ENCODE measurements around the gene TMEM52. TPM values are rescaled to one million over a fixed set of nuclear protein-coding genes. Genes with fewer than 3 reads are reported as not detected.

The TMEM52 gene
- total RNA-seq, 5 donors from 2014 or later (not counting 1 experiment from before 2014, with no cell fraction given): 0.28 to 0.93 (median 0.69) TPM; not detected in 2

DNA sequence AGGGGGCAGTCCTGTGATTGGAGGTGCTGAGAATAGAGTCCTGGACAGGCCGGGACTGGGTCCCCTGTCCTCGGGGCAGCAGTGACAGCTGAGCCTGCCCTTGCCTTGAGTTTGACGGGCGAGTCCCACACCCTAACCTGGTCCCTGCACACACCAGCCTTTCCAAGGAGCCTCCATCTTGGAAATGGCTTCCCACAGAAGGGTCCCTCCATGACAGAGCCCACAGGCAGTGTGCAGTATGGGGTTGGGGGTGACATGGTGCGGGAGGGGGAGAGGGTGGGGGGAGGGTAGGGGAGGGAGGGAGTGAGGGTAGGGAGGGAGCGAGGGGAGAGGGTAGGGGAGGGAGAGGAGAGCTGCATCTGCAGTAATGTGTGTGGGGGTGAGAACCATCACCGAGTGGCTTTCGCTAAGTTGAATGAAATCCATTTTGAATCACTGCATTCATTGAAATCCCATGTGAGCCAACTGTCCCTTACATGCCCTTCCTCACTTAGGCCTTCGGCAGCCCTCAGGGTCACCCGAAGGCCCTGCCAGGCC lies 10.1 kb upstream of the TMEM52 start:
- Histone ChIP-seq H3K27me3 (replicated peaks in 1 of 2; ENCODE audit: control insufficient read depth in 2 of 2, extremely low read depth in 1 of 2, insufficient read depth in 2 of 2, low read length in 1 of 2) (peaks cover 0 to 3% of the 10 kb centered on the region in 2 experiments), H3K4me3 (ENCODE audit: control insufficient read depth in 1 of 2, extremely low read depth in 1 of 2, low read length in 1 of 2) (no peak overlapping the region), H3K4me1 (ENCODE audit: control insufficient read depth in 1 of 2, extremely low read depth in 1 of 2, insufficient read depth in 2 of 2, low read length in 2 of 2) (no peaks in the 10 kb centered on the region), H3K36me3 (ENCODE audit: control insufficient read depth in 2 of 2, extremely low read depth in 1 of 2, insufficient read depth in 1 of 2, low read length in 1 of 2) (no peaks in the 10 kb centered on the region), H3K9me3 (no peaks in the 10 kb centered on the region), H3K27ac (ENCODE audit: low read length) (no peak overlapping the region)
- ATAC-seq (replicated peaks in 1 of 4) (no peak), DNase-seq (no peak)
- H3K4me3 Mint-ChIP-seq: no peak overlapping the region
- no peaks in the 10 kb centered on the region for H3K4me1 Mint-ChIP-seq
- no peak overlapping the region for H3K27ac Mint-ChIP-seq
- CTCF ChIA-PET: no interaction called here
- POLR2A ChIA-PET: no interaction called here
- no peaks in the 10 kb centered on the region for H3K27me3 Mint-ChIP-seq
- WGBS (ENCODE audit: insufficient coverage): no CpG with 5 or more reads among the region's 10 CpGs
- H3K36me3 Mint-ChIP-seq: no peaks in the 10 kb centered on the region
- peaks cover 0 to 3% (median 0%) of the 10 kb centered on the region in 3 donors for H3K9me3 Mint-ChIP-seq

DNA sequence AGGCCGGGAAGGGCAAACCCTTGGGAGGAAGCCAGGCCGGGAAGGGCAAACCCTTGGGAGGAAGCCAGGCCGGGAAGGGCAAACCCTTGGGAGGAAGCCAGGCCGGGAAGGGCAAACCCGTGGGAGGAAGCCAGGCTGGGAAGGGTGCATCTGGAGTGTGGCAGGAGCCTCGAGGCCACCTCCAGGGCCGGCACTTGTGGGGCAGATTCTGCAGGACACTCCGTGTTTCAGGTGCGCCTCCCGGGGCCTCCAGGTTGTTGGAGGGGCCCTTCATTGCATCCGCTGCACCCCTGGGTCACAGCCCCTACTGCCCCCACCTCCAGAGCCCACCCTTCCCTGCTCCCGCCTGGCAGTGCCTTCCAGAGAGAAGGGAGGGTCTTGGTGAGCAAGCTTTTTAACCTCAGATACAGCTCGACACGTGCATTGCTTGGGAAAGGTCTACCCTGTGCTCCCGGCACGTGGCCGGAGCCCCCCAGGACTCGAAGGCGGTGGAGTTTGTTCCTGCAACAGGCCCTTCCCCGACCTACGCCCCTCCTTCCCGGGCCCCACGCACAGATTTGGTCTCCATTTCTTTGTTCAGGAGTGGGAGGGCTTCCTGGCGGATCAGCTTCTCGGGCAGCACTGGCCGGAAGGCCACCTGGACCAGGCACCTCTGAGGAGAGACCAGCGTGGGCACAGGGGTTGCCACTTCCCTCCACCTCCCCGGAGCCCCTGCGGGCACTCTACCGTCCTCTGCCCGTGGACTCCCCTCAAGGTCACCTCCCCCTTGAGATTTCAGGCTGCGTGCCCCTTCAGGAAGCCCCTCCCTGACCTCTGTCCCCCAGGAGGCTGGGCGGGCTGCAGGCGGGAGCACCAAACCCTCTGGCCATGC lies 9.4 kb upstream of the TMEM52 start:
- ChIA-PET POLR2A (no interaction called here), CTCF (no interaction called here)
- WGBS (ENCODE audit: insufficient coverage): 79% methylated on average over 22 of the region's 34 CpGs

DNA sequence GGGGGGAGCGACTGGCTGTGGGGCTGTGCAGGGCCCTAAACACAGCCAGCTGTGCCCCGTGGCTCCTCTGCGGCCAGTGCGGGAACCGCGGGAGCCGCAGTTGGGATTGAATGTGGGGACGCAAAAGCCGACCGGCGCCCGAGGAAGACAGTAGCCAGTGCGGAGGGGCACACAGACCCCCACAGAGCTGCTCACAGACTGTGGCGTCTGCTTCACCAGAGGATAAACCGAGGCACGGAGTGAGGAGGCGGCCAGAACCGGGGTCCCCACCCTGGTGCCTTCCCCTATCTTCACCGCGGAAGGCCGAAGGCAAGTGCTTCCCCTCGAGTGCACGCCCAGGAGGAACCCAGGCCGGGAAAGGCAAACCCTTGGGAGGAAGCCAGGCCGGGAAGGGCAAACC lies 8.7 kb upstream of the TMEM52 start:
- no peak for DNase-seq
- ATAC-seq (replicated peaks in 1 of 4): no peak
- H3K27ac ChIP-seq (ENCODE audit: low read length): no peak overlapping the region
- no peaks in the 10 kb centered on the region for H3K27me3 Mint-ChIP-seq
- peaks cover 0 to 3% of the 10 kb centered on the region in 2 experiments for H3K27me3 ChIP-seq (replicated peaks in 1 of 2; ENCODE audit: control insufficient read depth in 2 of 2, extremely low read depth in 1 of 2, insufficient read depth in 2 of 2, low read length in 1 of 2)
- POLR2A ChIA-PET: interaction anchor here in 1 of 2 donors (0.5 kb wide), 1 partner anchor 66 kb away, joined by 3 read pairs; no protein-coding TSS in a partner anchor
- H3K4me1 Mint-ChIP-seq: no peaks in the 10 kb centered on the region
- no peak overlapping the region for H3K27ac Mint-ChIP-seq
- H3K9me3 Mint-ChIP-seq: no peaks in the 10 kb centered on the region
- CTCF ChIA-PET: no interaction called here
- H3K4me3 ChIP-seq (ENCODE audit: control insufficient read depth in 1 of 2, extremely low read depth in 1 of 2, low read length in 1 of 2): no peak overlapping the region
- H3K9me3 ChIP-seq: no peaks in the 10 kb centered on the region
- H3K4me3 Mint-ChIP-seq: no peak overlapping the region
- no peaks in the 10 kb centered on the region for H3K36me3 ChIP-seq (ENCODE audit: control insufficient read depth in 2 of 2, extremely low read depth in 1 of 2, insufficient read depth in 1 of 2, low read length in 1 of 2)
- 93% methylated on average over 20 of the region's 25 CpGs for WGBS (ENCODE audit: insufficient coverage)
- H3K36me3 Mint-ChIP-seq: no peaks in the 10 kb centered on the region
- no peaks in the 10 kb centered on the region for H3K4me1 ChIP-seq (ENCODE audit: control insufficient read depth in 1 of 2, extremely low read depth in 1 of 2, insufficient read depth in 2 of 2, low read length in 2 of 2)

More for the DNA sequence above, 9.4 kb upstream of the TMEM52 start:
- Histone ChIP-seq H3K27ac (ENCODE audit: low read length) (no peak overlapping the region), H3K4me1 (ENCODE audit: control insufficient read depth in 1 of 2, extremely low read depth in 1 of 2, insufficient read depth in 2 of 2, low read length in 2 of 2) (no peaks in the 10 kb centered on the region), H3K4me3 (ENCODE audit: control insufficient read depth in 1 of 2, extremely low read depth in 1 of 2, low read length in 1 of 2) (no peak overlapping the region), H3K9me3 (no peaks in the 10 kb centered on the region), H3K27me3 (replicated peaks in 1 of 2; ENCODE audit: control insufficient read depth in 2 of 2, extremely low read depth in 1 of 2, insufficient read depth in 2 of 2, low read length in 1 of 2) (peaks cover 0 to 3% of the 10 kb centered on the region in 2 experiments), H3K36me3 (ENCODE audit: control insufficient read depth in 2 of 2, extremely low read depth in 1 of 2, insufficient read depth in 1 of 2, low read length in 1 of 2) (no peaks in the 10 kb centered on the region)
- H3K27ac Mint-ChIP-seq: no peak overlapping the region
- H3K9me3 Mint-ChIP-seq: no peaks in the 10 kb centered on the region
- H3K36me3 Mint-ChIP-seq: no peaks in the 10 kb centered on the region
- DNase-seq (no peak), ATAC-seq (replicated peaks in 1 of 4) (no peak)
- no peak overlapping the region for H3K4me3 Mint-ChIP-seq
- no peaks in the 10 kb centered on the region for H3K4me1 Mint-ChIP-seq
- H3K27me3 Mint-ChIP-seq: no peaks in the 10 kb centered on the region

DNA sequence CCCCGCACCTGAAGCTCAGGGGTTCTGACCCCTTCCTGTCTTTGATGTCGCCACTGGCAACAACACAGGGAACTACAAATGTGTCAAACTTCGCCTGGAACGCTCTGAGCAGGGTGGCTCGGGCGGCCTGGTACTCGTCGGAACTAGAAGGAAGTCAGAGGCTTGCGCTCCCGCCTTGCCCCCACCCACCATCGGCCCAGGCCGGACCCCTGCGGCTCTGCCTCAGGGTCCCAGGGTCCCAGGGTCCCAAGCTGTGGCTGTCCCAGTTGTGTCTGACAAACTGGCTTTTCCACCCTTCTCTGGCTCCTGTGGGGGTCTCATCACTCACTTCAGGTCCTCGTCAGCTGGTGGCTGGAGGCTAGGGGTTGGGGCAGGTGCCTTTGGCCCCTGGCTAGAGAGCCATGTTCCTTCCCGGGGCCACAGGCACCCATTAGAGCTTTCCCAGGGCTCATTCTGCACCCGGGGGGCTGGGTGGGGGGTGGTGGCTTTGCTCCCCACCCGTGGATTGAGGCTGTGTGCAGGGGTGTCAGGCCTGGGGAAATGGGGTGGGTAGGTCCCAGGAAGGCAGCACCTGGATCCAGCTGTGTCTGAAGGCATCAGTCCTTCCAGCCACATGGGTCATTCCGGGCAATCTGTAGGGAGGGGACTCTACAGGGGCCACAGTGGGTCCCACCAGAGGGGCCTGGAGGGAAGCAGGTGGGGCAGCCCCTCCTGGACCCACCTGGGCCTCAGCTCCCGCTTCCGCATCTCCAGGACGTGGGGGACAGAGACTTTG lies 8.0 kb upstream of the TMEM52 start:
- no peaks in the 10 kb centered on the region for H3K9me3 Mint-ChIP-seq
- Histone ChIP-seq H3K9me3 (no peaks in the 10 kb centered on the region), H3K36me3 (ENCODE audit: control insufficient read depth in 2 of 2, extremely low read depth in 1 of 2, insufficient read depth in 1 of 2, low read length in 1 of 2) (no peaks in the 10 kb centered on the region), H3K4me1 (ENCODE audit: control insufficient read depth in 1 of 2, extremely low read depth in 1 of 2, insufficient read depth in 2 of 2, low read length in 2 of 2) (no peaks in the 10 kb centered on the region), H3K27ac (ENCODE audit: low read length) (no peak overlapping the region), H3K27me3 (replicated peaks in 1 of 2; ENCODE audit: control insufficient read depth in 2 of 2, extremely low read depth in 1 of 2, insufficient read depth in 2 of 2, low read length in 1 of 2) (peaks cover 0 to 3% of the 10 kb centered on the region in 2 experiments), H3K4me3 (ENCODE audit: control insufficient read depth in 1 of 2, extremely low read depth in 1 of 2, low read length in 1 of 2) (no peak overlapping the region)
- H3K4me3 Mint-ChIP-seq: no peak overlapping the region
- no peaks in the 10 kb centered on the region for H3K36me3 Mint-ChIP-seq
- ATAC-seq (replicated peaks in 1 of 4) (no peak), DNase-seq (no peak)
- no peaks in the 10 kb centered on the region for H3K4me1 Mint-ChIP-seq
- 77% methylated on average over 21 of the region's 21 CpGs for WGBS (ENCODE audit: insufficient coverage)
- H3K27me3 Mint-ChIP-seq: no peaks in the 10 kb centered on the region
- no peak overlapping the region for H3K27ac Mint-ChIP-seq
- POLR2A ChIA-PET: interaction anchor here (0.5 to 0.6 kb wide), 2 partner anchors 67 to 154 kb away, joined by 3 read pairs; no protein-coding TSS in a partner anchor
- CTCF ChIA-PET: no interaction called here

DNA sequence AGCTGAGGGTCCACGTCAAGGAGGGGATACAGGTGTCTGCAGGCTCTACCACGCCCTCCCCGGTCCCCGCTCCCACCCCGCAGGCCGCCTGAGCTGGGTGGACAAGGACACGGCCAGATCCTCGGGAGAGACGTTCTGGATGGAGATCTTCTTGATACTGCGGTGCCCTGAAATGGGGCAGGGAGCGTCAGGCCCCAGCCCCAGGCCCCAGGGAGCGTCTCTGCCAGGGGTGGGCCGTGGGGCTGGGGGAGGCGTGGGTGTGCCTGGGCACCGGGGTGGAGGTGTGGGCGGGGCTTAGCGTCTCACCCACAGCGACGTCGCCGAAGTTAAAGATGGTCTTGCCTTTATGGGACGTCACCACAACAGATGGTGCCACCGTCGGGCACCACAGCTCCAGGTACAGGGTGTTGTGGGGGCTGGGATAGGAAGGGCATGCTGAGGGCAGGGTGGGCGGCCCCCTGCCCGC lies 7.3 kb upstream of the TMEM52 start:
- H3K4me1 Mint-ChIP-seq: no peaks in the 10 kb centered on the region
- H3K27me3 Mint-ChIP-seq: no peaks in the 10 kb centered on the region
- CTCF ChIA-PET: no interaction called here
- no peak overlapping the region for H3K27ac Mint-ChIP-seq
- DNase-seq (no peak), ATAC-seq (replicated peaks in 1 of 4) (no peak)
- Histone ChIP-seq H3K27ac (ENCODE audit: low read length) (no peak overlapping the region), H3K4me3 (ENCODE audit: control insufficient read depth in 1 of 2, extremely low read depth in 1 of 2, low read length in 1 of 2) (no peak overlapping the region), H3K9me3 (no peaks in the 10 kb centered on the region), H3K4me1 (ENCODE audit: control insufficient read depth in 1 of 2, extremely low read depth in 1 of 2, insufficient read depth in 2 of 2, low read length in 2 of 2) (no peaks in the 10 kb centered on the region), H3K27me3 (replicated peaks in 1 of 2; ENCODE audit: control insufficient read depth in 2 of 2, extremely low read depth in 1 of 2, insufficient read depth in 2 of 2, low read length in 1 of 2) (peaks cover 0 to 3% of the 10 kb centered on the region in 2 experiments), H3K36me3 (ENCODE audit: control insufficient read depth in 2 of 2, extremely low read depth in 1 of 2, insufficient read depth in 1 of 2, low read length in 1 of 2) (no peaks in the 10 kb centered on the region)
- H3K9me3 Mint-ChIP-seq: no peaks in the 10 kb centered on the region
- POLR2A ChIA-PET: interaction anchor here in 1 of 2 donors (0.6 kb wide), 1 partner anchor 153 kb away, joined by 3 read pairs; no protein-coding TSS in a partner anchor
- H3K4me3 Mint-ChIP-seq: no peak overlapping the region
- WGBS (ENCODE audit: insufficient coverage): 82% methylated on average over 11 of the region's 26 CpGs
- no peaks in the 10 kb centered on the region for H3K36me3 Mint-ChIP-seq
